Mesenchymal stem cell (in vitro differentiated cells and primary cell): Measurements from ENCODE around the gene CDH4.

ENCODE experiments used
- DNase-seq: peaks from one replicate; pipeline ENCODE4 v3.0.0-alpha.2; 2013
- H2AFZ ChIP-seq: one replicate; pipeline ENCODE4 v1.6.1; 2013; ENCODE audit warnings: low read depth, mild to moderate bottlenecking, control low read depth, inconsistent platforms, low read length, moderate library complexity
- H2AK5ac ChIP-seq: 2 replicates; pipeline ENCODE4 v1.6.1; 2013; ENCODE audit warnings: low read length, moderate library complexity, mild to moderate bottlenecking, inconsistent platforms; ENCODE audit not compliant: severe bottlenecking
- H2BK120ac ChIP-seq: one replicate; pipeline ENCODE4 v1.6.1; 2013; ENCODE audit warnings: low read depth, mild to moderate bottlenecking, inconsistent platforms, low read length, moderate library complexity
- H2BK12ac ChIP-seq, 2 experiments: one replicate each; pipeline ENCODE4 v1.6.1; 2013; ENCODE audit warnings: inconsistent platforms in 2 of 2, low read length in 2 of 2, mild to moderate bottlenecking in 2 of 2, moderate library complexity in 2 of 2, control low read depth in 1 of 2
- H2BK15ac ChIP-seq: one replicate; pipeline ENCODE4 v1.6.1; 2013; ENCODE audit warnings: mild to moderate bottlenecking, low read depth, inconsistent platforms; ENCODE audit not compliant: poor library complexity, severe bottlenecking
- H2BK5ac ChIP-seq: 2 replicates; pipeline ENCODE4 v1.6.1; 2013; ENCODE audit warnings: low read depth, mild to moderate bottlenecking, low read length, control low read depth, inconsistent platforms; ENCODE audit not compliant: poor library complexity, severe bottlenecking
- H3K14ac ChIP-seq, 2 experiments: one replicate each; pipeline ENCODE4 v1.6.1; 2013; ENCODE audit warnings: inconsistent platforms in 2 of 2, low read length in 2 of 2, control low read depth in 1 of 2, mild to moderate bottlenecking in 1 of 2, moderate library complexity in 1 of 2
- H3K18ac ChIP-seq, 2 experiments: one replicate each; pipeline ENCODE4 v1.6.1; 2013; ENCODE audit warnings: inconsistent platforms in 2 of 2, low read length in 2 of 2, control low read depth in 1 of 2, low read depth in 1 of 2, mild to moderate bottlenecking in 1 of 2
- H3K23ac ChIP-seq, 2 experiments: one replicate each; pipeline ENCODE4 v1.6.1; 2013; ENCODE audit warnings: inconsistent platforms in 2 of 2, low read length in 2 of 2, mild to moderate bottlenecking in 2 of 2, moderate library complexity in 2 of 2, control low read depth in 1 of 2
- H3K27ac ChIP-seq: 2 replicates; pipeline ENCODE4 v1.5.1; 2013; ENCODE audit warnings: mild to moderate bottlenecking, moderate library complexity, low read length, control low read depth, inconsistent platforms; ENCODE audit not compliant: poor library complexity, severe bottlenecking
- H3K27me3 ChIP-seq, 2 experiments: 2 replicates each; pipeline versions ENCODE4 v1.6.1 to v1.7.0; 2013; ENCODE audit warnings: low read length in 2 of 2, mild to moderate bottlenecking in 2 of 2, moderate library complexity in 2 of 2, control low read depth in 1 of 2, inconsistent platforms in 1 of 2; ENCODE audit not compliant: control insufficient read depth in 1 of 2, insufficient read depth in 1 of 2
- H3K36me3 ChIP-seq, 2 experiments: 2 replicates each; pipeline versions ENCODE4 v1.6.1 to v1.7.0; 2013; ENCODE audit warnings: low read length in 2 of 2, control low read depth in 1 of 2, inconsistent platforms in 1 of 2, low read depth in 1 of 2, mild to moderate bottlenecking in 1 of 2; ENCODE audit not compliant: insufficient read depth in 2 of 2, control insufficient read depth in 1 of 2
- H3K4ac ChIP-seq, 2 experiments: one replicate each; pipeline ENCODE4 v1.6.1; 2013; ENCODE audit warnings: inconsistent platforms in 2 of 2, low read length in 2 of 2, mild to moderate bottlenecking in 2 of 2, moderate library complexity in 2 of 2, control low read depth in 1 of 2, low read depth in 1 of 2
- H3K4me1 ChIP-seq: 2 replicates; pipeline ENCODE4 v1.6.1; 2013; ENCODE audit warnings: low read depth, low read length, control low read depth; ENCODE audit not compliant: control insufficient read depth, insufficient read depth
- H3K4me2 ChIP-seq: 2 replicates; pipeline ENCODE4 v1.6.1; 2013; ENCODE audit warnings: low read length, mild to moderate bottlenecking, inconsistent platforms; ENCODE audit not compliant: poor library complexity, severe bottlenecking
- H3K4me3 ChIP-seq, 2 experiments: 2 replicates each; pipeline versions ENCODE4 v1.5.1 to v1.7.0; 2013; ENCODE audit warnings: low read length in 2 of 2, mild to moderate bottlenecking in 2 of 2, control low read depth in 1 of 2, low read depth in 1 of 2; ENCODE audit not compliant: insufficient read depth in 1 of 2
- H3K79me1 ChIP-seq: replicated peaks from 2 replicates; pipeline ENCODE4 v1.6.1; 2013; ENCODE audit warnings: mild to moderate bottlenecking, control low read depth, low read length, inconsistent platforms; ENCODE audit not compliant: poor library complexity, severe bottlenecking
- H3K9ac ChIP-seq: 2 replicates; pipeline ENCODE4 v1.7.0; 2013; ENCODE audit warnings: mild to moderate bottlenecking, low read length, moderate library complexity
- H3K9me3 ChIP-seq: 2 replicates; pipeline ENCODE4 v1.7.0; 2013; ENCODE audit warnings: mild to moderate bottlenecking, low read length; ENCODE audit not compliant: control insufficient read depth
- H4K8ac ChIP-seq: one replicate; pipeline ENCODE4 v1.6.1; 2013; ENCODE audit warnings: inconsistent platforms, mild to moderate bottlenecking, low read length, moderate library complexity
- H4K91ac ChIP-seq: one replicate; pipeline ENCODE4 v1.6.1; 2013; ENCODE audit warnings: mild to moderate bottlenecking, low read length, inconsistent platforms
- WGBS: methylation state at CpG from one replicate; pipeline ENCODE4 v1.1.7; 2013; ENCODE audit warnings: mixed read lengths; 5-methylcytosine and 5-hydroxymethylcytosine counted together

Gene CDH4

DNA sequence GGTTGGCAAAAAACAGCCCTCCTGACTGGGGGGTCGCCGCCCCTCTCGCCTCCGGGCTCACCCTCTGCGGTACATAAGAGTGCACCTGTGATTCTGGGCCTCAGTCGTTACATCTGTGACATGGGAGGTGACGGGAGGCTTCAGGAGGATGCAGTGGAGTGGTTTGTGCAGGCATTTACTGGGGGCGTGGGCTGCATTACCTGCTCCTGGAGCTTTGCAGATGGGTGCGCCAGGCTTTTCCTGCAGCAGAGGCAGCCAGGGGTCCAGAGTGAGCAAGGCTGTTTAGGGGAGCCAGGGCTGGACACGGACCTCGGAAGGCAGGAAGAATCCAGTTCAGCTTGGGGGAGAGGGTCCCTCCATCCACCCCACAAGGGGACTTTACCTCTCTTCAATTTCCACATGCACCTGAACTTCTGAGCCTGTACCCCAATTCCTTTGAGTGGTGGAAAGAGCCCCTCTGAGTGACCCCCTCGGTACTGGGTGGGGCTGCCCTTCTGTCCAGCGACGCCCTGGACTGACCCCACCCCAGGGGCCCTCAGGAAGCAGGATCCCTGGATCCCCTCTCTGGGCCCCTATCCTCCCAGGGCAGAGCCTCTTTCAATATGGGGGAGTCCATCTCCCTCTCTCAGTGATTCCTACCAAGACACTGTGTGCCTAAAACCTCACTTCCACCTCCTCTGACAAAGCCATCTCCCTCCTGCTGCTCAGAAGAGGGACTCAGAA lies 679.6 kb downstream of the CDH4 start:
- WGBS, result 93% methylated on average over 14 of the region's 14 CpGs
- Histone ChIP-seq H4K91ac (no peak overlapping the region), H3K36me3 (peaks cover 0 to 3% of the 10 kb centered on the region in 2 experiments), H3K9me3 (no peaks in the 10 kb centered on the region), H4K8ac (no peak overlapping the region), H2BK15ac (no peak overlapping the region), H3K9ac (no peak overlapping the region), H3K27me3 (no peaks in the 10 kb centered on the region), H2AK5ac (no peak overlapping the region), H2BK12ac (no peak overlapping the region), H2BK120ac (no peak overlapping the region), H3K4ac (no peak overlapping the region), H3K4me1 (peaks cover 6% of the 10 kb centered on the region), H3K27ac (no peak overlapping the region), H3K18ac (no peak overlapping the region), H3K4me2 (no peak overlapping the region), H2AFZ (no peak overlapping the region), H3K79me1 (no peaks in the 10 kb centered on the region), H3K14ac (no peak overlapping the region), H3K23ac (no peak overlapping the region), H2BK5ac (no peak overlapping the region), H3K4me3 (no peak overlapping the region)
- no peak for DNase-seq

- H3K36me3 ChIP-seq, result peaks cover 0 to 3% of the 10 kb centered on the region in 2 experiments
- WGBS, result 85% methylated on average over 9 of the region's 9 CpGs
- no peak overlapping the region for H3K18ac ChIP-seq
- no peak overlapping the region for H3K4me2 ChIP-seq
- DNase-seq, result no peak
- no peak overlapping the region for H2AFZ ChIP-seq
- H3K14ac ChIP-seq, result no peak overlapping the region
- no peak overlapping the region for H3K9ac ChIP-seq
- H3K9me3 ChIP-seq, result no peaks in the 10 kb centered on the region
- H4K91ac ChIP-seq, result no peak overlapping the region
- H4K8ac ChIP-seq, result no peak overlapping the region
- H3K4me3 ChIP-seq, result no peak overlapping the region
- H2BK5ac ChIP-seq, result no peak overlapping the region
- no peak overlapping the region for H2AK5ac ChIP-seq
- H3K79me1 ChIP-seq, result no peaks in the 10 kb centered on the region
- H2BK15ac ChIP-seq, result no peak overlapping the region
- H3K27me3 ChIP-seq, result no peaks in the 10 kb centered on the region
- peaks cover 6% of the 10 kb centered on the region for H3K4me1 ChIP-seq
- H2BK12ac ChIP-seq, result no peak overlapping the region
- H3K27ac ChIP-seq, result no peak overlapping the region
- H3K4ac ChIP-seq, result no peak overlapping the region
- H3K23ac ChIP-seq, result no peak overlapping the region
- no peak overlapping the region for H2BK120ac ChIP-seq
Measured at GRCh38 chr20:61932199-61932592, 680.1 kb downstream of the CDH4 start.

- DNase-seq, result no peak
- Histone ChIP-seq H3K18ac (no peak overlapping the region), H3K9me3 (no peaks in the 10 kb centered on the region), H2BK15ac (no peak overlapping the region), H3K79me1 (no peaks in the 10 kb centered on the region), H3K14ac (peak overlapping the region in 1 of 2 experiments; percentile 0), H3K4ac (no peak overlapping the region), H2AFZ (no peak overlapping the region), H2BK12ac (no peak overlapping the region), H3K4me3 (no peak overlapping the region), H3K23ac (no peak overlapping the region), H3K27me3 (peaks cover 0 to 5% of the 10 kb centered on the region in 2 experiments), H3K4me1 (peaks cover 4% of the 10 kb centered on the region), H4K91ac (no peak overlapping the region), H3K36me3 (peaks cover 0 to 3% of the 10 kb centered on the region in 2 experiments), H2BK120ac (no peak overlapping the region), H2AK5ac (no peak overlapping the region), H3K27ac (no peak overlapping the region), H3K4me2 (no peak overlapping the region), H4K8ac (no peak overlapping the region), H3K9ac (no peak overlapping the region), H2BK5ac (no peak overlapping the region)
- WGBS, result 93% methylated on average over 37 of the region's 38 CpGs
Measured at GRCh38 chr20:61932711-61933480, 680.8 kb downstream of the CDH4 start.

GRCh38 chr20:61933481-61933950 lies 681.5 kb downstream of the CDH4 start:
- Histone ChIP-seq H2AK5ac (no peak overlapping the region), H4K91ac (no peak overlapping the region), H3K4ac (no peak overlapping the region), H3K27me3 (peaks cover 2 to 8% of the 10 kb centered on the region in 2 experiments), H3K36me3 (peaks cover 0 to 3% of the 10 kb centered on the region in 2 experiments), H3K4me2 (no peak overlapping the region), H2BK5ac (no peak overlapping the region), H4K8ac (no peak overlapping the region), H2BK15ac (no peak overlapping the region), H2BK12ac (no peak overlapping the region), H3K9ac (no peak overlapping the region), H3K4me1 (peaks cover 4% of the 10 kb centered on the region), H2BK120ac (no peak overlapping the region), H3K79me1 (no peaks in the 10 kb centered on the region), H3K23ac (no peak overlapping the region), H3K4me3 (no peak overlapping the region), H3K9me3 (no peaks in the 10 kb centered on the region), H3K14ac (peak overlapping the region in 1 of 2 experiments; percentile 35), H2AFZ (no peak overlapping the region), H3K27ac (no peak overlapping the region), H3K18ac (no peak overlapping the region)
- WGBS, result 82% methylated on average over 17 of the region's 17 CpGs
- DNase-seq, result no peak
